Lower leg skin (tissue), 3 donors: Measurements from ENCODE around the gene ELAVL1.

Experiments used
- POLR2A ChIP-seq, 2 donors: fragments of 450-650 bp; IDR thresholded peaks; one replicate each; pipeline ENCODE4 v1.6.1; 2016 to 2017; ENCODE audit warnings: antibody characterized with exemption in 2 of 2, mild to moderate bottlenecking in 1 of 2, moderate library complexity in 1 of 2
- TF ChIP-seq, protein P1 (sequence below), 3 donors: fragments of 450-650 bp; IDR thresholded peaks; one replicate each; pipeline ENCODE4 v1.5.1; 2016; ENCODE audit warnings: antibody characterized with exemption in 3 of 3, mild to moderate bottlenecking in 3 of 3, moderate library complexity in 2 of 3

DNA sequence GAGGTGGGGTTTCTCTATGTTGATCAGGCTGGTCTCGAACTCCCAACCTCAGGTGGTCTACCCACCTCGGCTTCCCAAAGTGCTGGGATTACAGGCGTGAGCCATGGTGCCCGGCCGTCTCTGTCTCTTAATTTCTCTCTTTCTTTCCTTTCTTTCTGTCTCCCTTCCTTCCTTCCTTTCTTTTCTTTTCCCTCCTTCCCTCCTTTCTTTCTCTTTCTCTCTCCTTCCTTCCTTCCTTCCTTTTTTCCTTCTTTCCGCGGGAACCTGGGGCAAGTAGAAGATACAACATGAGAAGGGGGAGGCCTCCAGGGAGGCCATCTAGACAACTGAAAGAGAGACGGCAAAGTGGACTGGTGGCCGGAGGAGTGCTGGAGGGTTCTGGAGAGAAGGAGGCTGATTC lies 15.2 kb upstream of the ELAVL1 start:
- TF ChIP-seq, protein P1, sequence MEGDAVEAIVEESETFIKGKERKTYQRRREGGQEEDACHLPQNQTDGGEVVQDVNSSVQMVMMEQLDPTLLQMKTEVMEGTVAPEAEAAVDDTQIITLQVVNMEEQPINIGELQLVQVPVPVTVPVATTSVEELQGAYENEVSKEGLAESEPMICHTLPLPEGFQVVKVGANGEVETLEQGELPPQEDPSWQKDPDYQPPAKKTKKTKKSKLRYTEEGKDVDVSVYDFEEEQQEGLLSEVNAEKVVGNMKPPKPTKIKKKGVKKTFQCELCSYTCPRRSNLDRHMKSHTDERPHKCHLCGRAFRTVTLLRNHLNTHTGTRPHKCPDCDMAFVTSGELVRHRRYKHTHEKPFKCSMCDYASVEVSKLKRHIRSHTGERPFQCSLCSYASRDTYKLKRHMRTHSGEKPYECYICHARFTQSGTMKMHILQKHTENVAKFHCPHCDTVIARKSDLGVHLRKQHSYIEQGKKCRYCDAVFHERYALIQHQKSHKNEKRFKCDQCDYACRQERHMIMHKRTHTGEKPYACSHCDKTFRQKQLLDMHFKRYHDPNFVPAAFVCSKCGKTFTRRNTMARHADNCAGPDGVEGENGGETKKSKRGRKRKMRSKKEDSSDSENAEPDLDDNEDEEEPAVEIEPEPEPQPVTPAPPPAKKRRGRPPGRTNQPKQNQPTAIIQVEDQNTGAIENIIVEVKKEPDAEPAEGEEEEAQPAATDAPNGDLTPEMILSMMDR (IDR thresholded peaks at IDR 0.05) = no peak
- no peak for TF ChIP-seq POLR2A (IDR thresholded peaks at IDR 0.05)
